Mucosa of rectum (tissue), 2 donors: ENCODE results near the gene SGIP1.
A peak's percentile ranks its signal among the peaks of the same experiment; 100 is the strongest.

Source experiments
- H3K27ac ChIP-seq, 2 donors: one replicate each; pipeline ENCODE4 v1.7.0; 2013; ENCODE audit warnings: inconsistent platforms in 2 of 2, low read depth in 2 of 2, low read length in 2 of 2
- H3K27me3 ChIP-seq, 2 donors: one replicate each; pipeline ENCODE4 v1.7.0; 2013; ENCODE audit warnings: low read length in 2 of 2; ENCODE audit not compliant: control insufficient read depth in 2 of 2, insufficient read depth in 2 of 2
- H3K36me3 ChIP-seq, 2 donors: one replicate each; pipeline ENCODE4 v1.7.0; 2013; ENCODE audit warnings: low read length in 2 of 2; ENCODE audit not compliant: control insufficient read depth in 2 of 2, insufficient read depth in 2 of 2
- H3K4me1 ChIP-seq, 2 donors: one replicate each; pipeline ENCODE4 v1.7.0; 2013; ENCODE audit warnings: low read length in 2 of 2, mild to moderate bottlenecking in 1 of 2; ENCODE audit not compliant: control insufficient read depth in 2 of 2, insufficient read depth in 2 of 2
- H3K4me3 ChIP-seq, 2 donors: one replicate each; pipeline ENCODE4 v1.7.0; 2013; ENCODE audit warnings: low read length in 2 of 2
- H3K9ac ChIP-seq, 2 donors: one replicate each; pipeline ENCODE4 v1.7.0; 2013; ENCODE audit warnings: low read length in 2 of 2, low read depth in 1 of 2, mild to moderate bottlenecking in 1 of 2
- H3K9me3 ChIP-seq, 2 donors: one replicate each; pipeline ENCODE4 v1.7.0; 2013; ENCODE audit warnings: low read length in 2 of 2; ENCODE audit not compliant: control insufficient read depth in 2 of 2
- donor health status: healthy.
- donor health status: Normal muscosa, but diverticular disease.

SGIP1 gene

GRCh38 chr1:66768965-66769364 is 235.0 kb downstream of the SGIP1 start:
- no peaks in the 10 kb centered on the region for H3K9me3 ChIP-seq
- no peaks in the 10 kb centered on the region for H3K36me3 ChIP-seq
- H3K4me3 ChIP-seq = no peak overlapping the region
- H3K27ac ChIP-seq = no peak overlapping the region
- no peaks in the 10 kb centered on the region for H3K4me1 ChIP-seq
- no peak overlapping the region for H3K9ac ChIP-seq
- no peaks in the 10 kb centered on the region for H3K27me3 ChIP-seq

- no peaks in the 10 kb centered on the region for H3K4me1 ChIP-seq
- H3K4me3 ChIP-seq = no peak overlapping the region
- no peaks in the 10 kb centered on the region for H3K27me3 ChIP-seq
- no peak overlapping the region for H3K9ac ChIP-seq
- no peaks in the 10 kb centered on the region for H3K36me3 ChIP-seq
- H3K9me3 ChIP-seq = no peaks in the 10 kb centered on the region
- no peak overlapping the region for H3K27ac ChIP-seq
Measured at GRCh38 chr1:66769512-66770229, 235.7 kb downstream of the SGIP1 start.

- H3K9ac ChIP-seq = no peak overlapping the region
- H3K4me1 ChIP-seq = no peaks in the 10 kb centered on the region
- H3K27ac ChIP-seq = no peak overlapping the region
- no peaks in the 10 kb centered on the region for H3K36me3 ChIP-seq
- no peaks in the 10 kb centered on the region for H3K9me3 ChIP-seq
- no peak overlapping the region for H3K4me3 ChIP-seq
- H3K27me3 ChIP-seq = no peaks in the 10 kb centered on the region
Measured at GRCh38 chr1:66770240-66770639, 236.3 kb downstream of the SGIP1 start.

GRCh38 chr1:66770694-66771093 is 236.7 kb downstream of the SGIP1 start:
- Histone ChIP-seq H3K27me3 (no peaks in the 10 kb centered on the region), H3K9me3 (no peaks in the 10 kb centered on the region), H3K36me3 (no peaks in the 10 kb centered on the region), H3K27ac (no peak overlapping the region), H3K9ac (no peak overlapping the region), H3K4me3 (no peak overlapping the region), H3K4me1 (no peaks in the 10 kb centered on the region)

GRCh38 chr1:66773227-66773626 is 239.3 kb downstream of the SGIP1 start:
- Histone ChIP-seq H3K9me3 (no peaks in the 10 kb centered on the region), H3K4me3 (no peak overlapping the region), H3K36me3 (no peaks in the 10 kb centered on the region), H3K9ac (no peak overlapping the region), H3K4me1 (no peaks in the 10 kb centered on the region), H3K27ac (no peak overlapping the region), H3K27me3 (no peaks in the 10 kb centered on the region)

- H3K4me1 ChIP-seq = no peaks in the 10 kb centered on the region
- no peaks in the 10 kb centered on the region for H3K36me3 ChIP-seq
- no peaks in the 10 kb centered on the region for H3K27me3 ChIP-seq
- no peak overlapping the region for H3K4me3 ChIP-seq
- H3K9me3 ChIP-seq = no peaks in the 10 kb centered on the region
- H3K9ac ChIP-seq = no peak overlapping the region
- no peak overlapping the region for H3K27ac ChIP-seq
Measured at GRCh38 chr1:66774438-66774837, 240.5 kb downstream of the SGIP1 start.

- Histone ChIP-seq H3K27me3 (no peaks in the 10 kb centered on the region), H3K36me3 (no peaks in the 10 kb centered on the region), H3K4me3 (no peak overlapping the region), H3K9ac (no peak overlapping the region), H3K4me1 (no peaks in the 10 kb centered on the region), H3K9me3 (no peaks in the 10 kb centered on the region), H3K27ac (no peak overlapping the region)
Measured at GRCh38 chr1:66775646-66776045, 241.7 kb downstream of the SGIP1 start.

GRCh38 chr1:66777831-66778230 is 243.9 kb downstream of the SGIP1 start:
- Histone ChIP-seq H3K4me1 (no peaks in the 10 kb centered on the region), H3K9ac (no peak overlapping the region), H3K4me3 (no peak overlapping the region), H3K36me3 (no peaks in the 10 kb centered on the region), H3K9me3 (no peaks in the 10 kb centered on the region), H3K27ac (no peak overlapping the region), H3K27me3 (no peaks in the 10 kb centered on the region)

- Histone ChIP-seq H3K27me3 (no peaks in the 10 kb centered on the region), H3K9me3 (no peaks in the 10 kb centered on the region), H3K4me1 (no peaks in the 10 kb centered on the region), H3K27ac (no peak overlapping the region), H3K9ac (no peak overlapping the region), H3K4me3 (no peak overlapping the region), H3K36me3 (no peaks in the 10 kb centered on the region)
Measured at GRCh38 chr1:66778266-66778665, 244.3 kb downstream of the SGIP1 start.

- Histone ChIP-seq H3K27ac (no peak overlapping the region), H3K9me3 (no peaks in the 10 kb centered on the region), H3K36me3 (no peaks in the 10 kb centered on the region), H3K4me3 (peak overlapping the region in 1 of 2 donors; percentile 5), H3K4me1 (no peaks in the 10 kb centered on the region), H3K27me3 (no peaks in the 10 kb centered on the region), H3K9ac (no peak overlapping the region)
Measured at GRCh38 chr1:66778969-66779368, 245.0 kb downstream of the SGIP1 start.
